ENCODE results near the gene TTC39B. TPM values are rescaled to one million over a fixed set of nuclear protein-coding genes. Genes with fewer than 3 reads are reported as not detected.

TTC39B gene
- total and polyA plus RNA-seq, 2 of the 8 experiments (the other 6 are each of a cell fraction or from before 2014, with no cell fraction given): 1.6 to 10.9 TPM

DNA sequence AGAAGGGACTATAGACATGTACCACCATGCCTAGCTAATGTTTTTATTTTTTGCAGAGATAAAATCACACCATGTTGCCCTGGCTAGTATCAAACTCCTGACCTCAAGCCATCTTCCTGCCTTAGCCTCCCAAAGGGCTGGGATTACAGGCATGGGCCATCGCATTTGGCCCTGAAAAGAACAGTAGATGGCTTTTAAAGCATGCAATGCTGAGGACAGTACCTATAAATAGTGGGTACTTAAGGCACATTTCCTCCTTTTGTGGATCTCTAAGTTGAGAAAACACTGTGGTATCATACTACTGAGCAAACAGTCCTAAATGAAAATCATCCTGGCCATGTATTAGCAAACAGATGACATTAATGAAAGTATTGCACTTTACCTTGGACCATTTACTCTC lies 119.4 kb downstream of the TTC39B start:
- POLR2A ChIA-PET (ENCODE audit: partially characterized antibody): no interaction called here
- CTCF ChIA-PET (ENCODE audit: partially characterized antibody): interaction anchor here (1.0 kb wide), 1 partner anchor 25 kb away, joined by 3 read pairs; no protein-coding TSS in a partner anchor
- no peak for TF ChIP-seq RAD21 (IDR thresholded peaks at IDR 0.05 in 1 of 2, conservative IDR thresholded peaks at IDR 0.05 in 1 of 2; ENCODE audit: low read depth in 2 of 2, low read length in 2 of 2)
- TF ChIP-seq SP4 (IDR thresholded peaks at IDR 0.05; ENCODE audit: low read length): no peak
- no peak for TF ChIP-seq TAF7 (optimal IDR thresholded peaks at IDR 0.05; ENCODE audit: borderline replicate concordance, low read depth, low read length)
- TF ChIP-seq, protein P1, sequence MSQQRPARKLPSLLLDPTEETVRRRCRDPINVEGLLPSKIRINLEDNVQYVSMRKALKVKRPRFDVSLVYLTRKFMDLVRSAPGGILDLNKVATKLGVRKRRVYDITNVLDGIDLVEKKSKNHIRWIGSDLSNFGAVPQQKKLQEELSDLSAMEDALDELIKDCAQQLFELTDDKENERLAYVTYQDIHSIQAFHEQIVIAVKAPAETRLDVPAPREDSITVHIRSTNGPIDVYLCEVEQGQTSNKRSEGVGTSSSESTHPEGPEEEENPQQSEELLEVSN (IDR thresholded peaks at IDR 0.05): no peak
- no peak for TF ChIP-seq EGR1 (IDR thresholded peaks at IDR 0.05; ENCODE audit: borderline replicate concordance, low read depth, low read length)
- no peak for TF ChIP-seq TBP (IDR thresholded peaks at IDR 0.05; ENCODE audit: low read depth, low read length)
- no peak for TF ChIP-seq RBBP5 (IDR thresholded peaks at IDR 0.05; ENCODE audit: borderline replicate concordance, low read depth, low read length)
- no peak for TF ChIP-seq HDAC6 (IDR thresholded peaks at IDR 0.05; ENCODE audit: low read depth, low read length)
- TF ChIP-seq CHD2 (IDR thresholded peaks at IDR 0.05; ENCODE audit: low read length): no peak
- TF ChIP-seq, protein P2, sequence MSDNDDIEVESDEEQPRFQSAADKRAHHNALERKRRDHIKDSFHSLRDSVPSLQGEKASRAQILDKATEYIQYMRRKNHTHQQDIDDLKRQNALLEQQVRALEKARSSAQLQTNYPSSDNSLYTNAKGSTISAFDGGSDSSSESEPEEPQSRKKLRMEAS (IDR thresholded peaks at IDR 0.05): no peak
- TF ChIP-seq, protein P3, sequence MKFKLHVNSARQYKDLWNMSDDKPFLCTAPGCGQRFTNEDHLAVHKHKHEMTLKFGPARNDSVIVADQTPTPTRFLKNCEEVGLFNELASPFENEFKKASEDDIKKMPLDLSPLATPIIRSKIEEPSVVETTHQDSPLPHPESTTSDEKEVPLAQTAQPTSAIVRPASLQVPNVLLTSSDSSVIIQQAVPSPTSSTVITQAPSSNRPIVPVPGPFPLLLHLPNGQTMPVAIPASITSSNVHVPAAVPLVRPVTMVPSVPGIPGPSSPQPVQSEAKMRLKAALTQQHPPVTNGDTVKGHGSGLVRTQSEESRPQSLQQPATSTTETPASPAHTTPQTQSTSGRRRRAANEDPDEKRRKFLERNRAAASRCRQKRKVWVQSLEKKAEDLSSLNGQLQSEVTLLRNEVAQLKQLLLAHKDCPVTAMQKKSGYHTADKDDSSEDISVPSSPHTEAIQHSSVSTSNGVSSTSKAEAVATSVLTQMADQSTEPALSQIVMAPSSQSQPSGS (IDR thresholded peaks at IDR 0.05; ENCODE audit: low read length): no peak
- no peak for TF ChIP-seq CHD1 (IDR thresholded peaks at IDR 0.05; ENCODE audit: low read depth, low read length)

More for the DNA sequence above, 119.4 kb downstream of the TTC39B start:
- Histone ChIP-seq H3K79me1 (ENCODE audit: low read depth, low read length) (no peaks in the 10 kb centered on the region), H2AFZ (ENCODE audit: low read length) (no peak overlapping the region), H3K23me2 (ENCODE audit: low read depth, low read length) (no peaks in the 10 kb centered on the region), H3K14ac (ENCODE audit: insufficient read length) (no peak overlapping the region), H2BK15ac (ENCODE audit: low read length) (no peak overlapping the region), H3K36me3 (ENCODE audit: control insufficient read depth in 2 of 4, insufficient read depth in 4 of 4, low read length in 3 of 4) (peaks cover 0 to 5% (median 2%) of the 10 kb centered on the region in 4 experiments; a peak in 5 of 8 replicates), H2BK20ac (ENCODE audit: low read length) (no peak overlapping the region), H3K4ac (replicated peaks; ENCODE audit: insufficient read length, low read depth, low read length) (no peak overlapping the region), H3K27me3 (replicated peaks in 1 of 4; ENCODE audit: control insufficient read depth in 3 of 4, extremely low read depth in 1 of 4, insufficient read depth in 3 of 4, low read length in 3 of 4) (no peaks in the 10 kb centered on the region), H4K91ac (replicated peaks; ENCODE audit: insufficient read length, low read length) (no peak overlapping the region), H2AK5ac (ENCODE audit: low read depth, low read length) (no peak overlapping the region), H2BK12ac (ENCODE audit: low read depth, low read length) (no peak overlapping the region), H3K4me1 (replicated peaks in 1 of 4; ENCODE audit: control insufficient read depth in 3 of 4, insufficient read depth in 4 of 4, low read length in 3 of 4) (no peaks in the 10 kb centered on the region), H2BK5ac (ENCODE audit: low read depth, low read length) (no peak overlapping the region), H4K5ac (ENCODE audit: insufficient read length, low read depth, low read length) (no peak overlapping the region), H3K4me2 (ENCODE audit: insufficient read depth in 1 of 2, low read depth in 2 of 2, low read length in 2 of 2) (no peak overlapping the region), H3K23ac (ENCODE audit: insufficient read length) (no peak overlapping the region), H3K56ac (replicated peaks; ENCODE audit: insufficient read length, low read depth, low read length) (no peak overlapping the region), H3K4me3 (ENCODE audit: extremely low read depth in 1 of 4, insufficient read depth in 2 of 4, low read depth in 3 of 4, low read length in 4 of 4) (no peak overlapping the region), H3K27ac (ENCODE audit: low read depth, low read length) (no peak overlapping the region), H3K18ac (ENCODE audit: extremely low read depth, low read length) (no peak overlapping the region), H3K9me3 (ENCODE audit: insufficient read depth in 2 of 2, low read depth in 1 of 2, low read length in 1 of 2) (no peaks in the 10 kb centered on the region), H4K20me1 (replicated peaks in 1 of 2; ENCODE audit: control insufficient read depth in 1 of 2, insufficient read depth in 2 of 2, low read length in 2 of 2) (no peaks in the 10 kb centered on the region), H3K9ac (replicated peaks in 1 of 4; ENCODE audit: extremely low read depth in 1 of 4, low read depth in 3 of 4, low read length in 3 of 4) (no peak overlapping the region), H4K8ac (ENCODE audit: extremely low read depth, insufficient read depth, low read length) (no peak overlapping the region), H2BK120ac (replicated peaks; ENCODE audit: low read depth, low read length) (no peak overlapping the region), H3K79me2 (ENCODE audit: control insufficient read depth in 1 of 2, insufficient read depth in 2 of 2, low read length in 2 of 2) (no peaks in the 10 kb centered on the region)
- no peak for DNase-seq (ENCODE audit: low read depth in 1 of 2, low spot score in 2 of 2)
- no peak for FAIRE-seq
- WGBS, 2 experiments (ENCODE audit: extremely low coverage in 1 of 2, insufficient coverage in 1 of 2, insufficient read length in 1 of 2, insufficient replicate concordance in 2 of 2, low coverage in 1 of 2, low lambda C conversion rate in 2 of 2, missing lambda C conversion rate in 1 of 2): 84% methylated on average over 1 of the region's 1 CpG; no CpG with 5 or more reads in 1 of the 2 experiments

All from H1 (cell line).